Ovary (tissue), 9 donors: ENCODE data around the gene CCR6. TPM values are rescaled to one million over a fixed set of nuclear protein-coding genes. Genes with fewer than 3 reads are reported as not detected.
A peak's percentile ranks its signal among the peaks of the same experiment; 100 is the strongest.

ENCODE experiments used
- DNase-seq, 5 donors: peaks; one replicate each; pipeline ENCODE4 v3.0.0-alpha.2; 2019 to 2020
- H3K27ac ChIP-seq, 2 donors: fragments of 200-600 bp; one replicate each; pipeline versions ENCODE4 v1.5.1 to v1.8.0; 2019 to 2022
- H3K27me3 ChIP-seq: fragments of 200-600 bp; one replicate; pipeline ENCODE4 v1.8.0; 2022
- H3K36me3 ChIP-seq: fragments of 200-600 bp; sonication (generic); one replicate; pipeline ENCODE4 v1.5.1; 2019
- H3K4me1 ChIP-seq: one replicate; pipeline ENCODE4 v1.8.1; 2013; ENCODE audit warnings: mild to moderate bottlenecking, moderate library complexity; ENCODE audit not compliant: insufficient read depth
- H3K4me3 ChIP-seq: fragments of 200-600 bp; sonication (generic); one replicate; pipeline ENCODE4 v1.5.1; 2017
- H3K9me3 ChIP-seq, 2 donors: fragments of 200-600 bp in 1 of 2; sonication (generic) in 1 of 2; one replicate each; pipeline versions ENCODE4 v1.5.1 to v1.8.1; 2013 to 2019; ENCODE audit warnings: mild to moderate bottlenecking in 1 of 2, moderate library complexity in 1 of 2
- EP300 ChIP-seq: sonication (generic); formaldehyde crosslinking; IDR thresholded peaks from one replicate; pipeline ENCODE4 v1.6.1; 2017; ENCODE audit warnings: antibody characterized with exemption
- POLR2A ChIP-seq: fragments of 450-650 bp; IDR thresholded peaks from one replicate; pipeline ENCODE4 v1.6.1; 2017; ENCODE audit warnings: antibody characterized with exemption, mild to moderate bottlenecking, moderate library complexity
- WGBS, 3 donors: extraction: QIAGEN DNeasy Blood & Tissue Kit in 1 of 3; methylation state at CpG; one replicate each; pipeline versions ENCODE4 v1.1.5 to v1.1.7; 2013 to 2017; 5-methylcytosine and 5-hydroxymethylcytosine counted together
- intact Hi-C, 4 donors: fragments of 100-400 bp; cut with DNase I; formaldehyde crosslinking; loops; one replicate each; pipeline versions ENCODE4 v1.11.0 to v1.15.1; 2022 to 2023
- polyA plus RNA-seq, 2 donors: library from polyadenylated mRNA; stranded (reverse); fragments of 200-250 nt in 1 of 2; fragments of 350-450 nt in 1 of 2; fragmentation: Illumina TruSeq in 1 of 2; extraction: RNeasy Lipid Tissue Mini Kit (QIAGEN cat#74804) in 1 of 2; gene quantifications; one replicate each; pipeline ENCODE4 v1.2.3, GENCODE V29; 2013 to 2014
- total RNA-seq, 7 donors: library from RNA; depleted of rRNA in 2 of 7; stranded (reverse); fragments of >200 nt in 2 of 7; fragmentation: NEBNext Ultra II Directional in 3 of 7; extraction: Animal tissue kit (Norgen Biotek cat#: 25700) in 3 of 7; gene quantifications; one replicate each; pipeline versions ENCODE4 v1.1.0 to v1.2.4, GENCODE V29; 2016 to 2023
- TF ChIP-seq, protein P1 (sequence below), 3 donors: fragments of 450-650 bp in 2 of 3; fragments of 200-600 bp in 1 of 3; IDR thresholded peaks; one replicate each; pipeline versions ENCODE4 v1.5.1 to v1.8.0; 2016 to 2022; ENCODE audit warnings: antibody characterized with exemption in 3 of 3, mild to moderate bottlenecking in 1 of 3
- donor health status: DM: no; HTN: no; CAD: no; lungs with moderate emphysema.
- donor health status: DM: no; HTN: no; CAD: no.
- donor health status: Bipolar disorder and iron deficiency.
- donor health status: DM: yes; HTN: yes; CAD: no.
- donor health status: DM: no; HTN: no; CAD: no.
- donor health status: DM: yes; HTN: yes; CAD: no.

Gene CCR6
- total and polyA plus RNA-seq, 9 donors = 0.18 TPM; not detected in 8

DNA sequence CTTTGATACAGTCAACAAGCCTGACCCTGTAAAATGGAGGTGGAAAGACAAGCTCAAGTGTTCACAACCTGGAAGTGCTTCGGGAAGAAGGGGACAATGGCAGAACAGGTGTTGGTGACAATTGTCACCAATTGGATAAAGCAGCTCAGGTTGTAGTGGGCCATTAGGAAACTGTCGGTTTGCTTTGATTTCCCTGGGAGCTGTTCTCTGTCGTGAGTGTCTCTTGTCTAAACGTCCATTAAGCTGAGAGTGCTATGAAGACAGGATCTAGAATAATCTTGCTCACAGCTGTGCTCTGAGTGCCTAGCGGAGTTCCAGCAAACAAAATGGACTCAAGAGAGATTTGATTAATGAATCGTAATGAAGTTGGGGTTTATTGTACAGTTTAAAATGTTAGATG is 15.0 kb downstream of the CCR6 start:
- 46 to 60% (median 49%) methylated on average over 6 of the region's 6 CpGs for WGBS, 3 donors
- H3K4me3 ChIP-seq = no peak overlapping the region
- H3K27ac ChIP-seq = no peak overlapping the region
- no peaks in the 10 kb centered on the region for H3K4me1 ChIP-seq
- no peak for DNase-seq
- intact Hi-C loops = no loop called here
- no peaks in the 10 kb centered on the region for H3K9me3 ChIP-seq
- TF ChIP-seq POLR2A = no peak
- TF ChIP-seq EP300 = no peak
- no peaks in the 10 kb centered on the region for H3K27me3 ChIP-seq
- no peaks in the 10 kb centered on the region for H3K36me3 ChIP-seq

DNA sequence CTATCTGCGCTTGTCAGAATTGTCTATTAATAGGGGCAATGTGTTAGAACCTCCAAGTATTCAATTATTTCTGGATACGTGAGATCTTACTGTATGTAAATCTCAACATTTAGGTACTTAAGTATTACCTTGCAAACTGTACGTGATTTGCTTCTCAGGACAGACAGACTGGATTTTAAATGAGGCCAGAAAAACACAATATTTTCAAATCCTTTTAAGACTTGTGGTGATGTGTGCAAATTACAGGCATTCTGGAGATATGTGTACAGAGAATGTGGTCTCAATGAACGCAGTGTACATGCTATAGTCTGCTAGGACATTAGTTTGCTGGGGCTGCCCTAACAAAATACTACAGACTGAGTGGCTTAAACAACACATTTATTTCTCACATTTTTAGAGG is 16.9 kb downstream of the CCR6 start:
- TF ChIP-seq EP300 (no peak), POLR2A (no peak)
- TF ChIP-seq, protein P1, sequence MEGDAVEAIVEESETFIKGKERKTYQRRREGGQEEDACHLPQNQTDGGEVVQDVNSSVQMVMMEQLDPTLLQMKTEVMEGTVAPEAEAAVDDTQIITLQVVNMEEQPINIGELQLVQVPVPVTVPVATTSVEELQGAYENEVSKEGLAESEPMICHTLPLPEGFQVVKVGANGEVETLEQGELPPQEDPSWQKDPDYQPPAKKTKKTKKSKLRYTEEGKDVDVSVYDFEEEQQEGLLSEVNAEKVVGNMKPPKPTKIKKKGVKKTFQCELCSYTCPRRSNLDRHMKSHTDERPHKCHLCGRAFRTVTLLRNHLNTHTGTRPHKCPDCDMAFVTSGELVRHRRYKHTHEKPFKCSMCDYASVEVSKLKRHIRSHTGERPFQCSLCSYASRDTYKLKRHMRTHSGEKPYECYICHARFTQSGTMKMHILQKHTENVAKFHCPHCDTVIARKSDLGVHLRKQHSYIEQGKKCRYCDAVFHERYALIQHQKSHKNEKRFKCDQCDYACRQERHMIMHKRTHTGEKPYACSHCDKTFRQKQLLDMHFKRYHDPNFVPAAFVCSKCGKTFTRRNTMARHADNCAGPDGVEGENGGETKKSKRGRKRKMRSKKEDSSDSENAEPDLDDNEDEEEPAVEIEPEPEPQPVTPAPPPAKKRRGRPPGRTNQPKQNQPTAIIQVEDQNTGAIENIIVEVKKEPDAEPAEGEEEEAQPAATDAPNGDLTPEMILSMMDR (IDR thresholded peaks at IDR 0.05) = no peak
- Histone ChIP-seq H3K4me3 (no peak overlapping the region), H3K9me3 (no peaks in the 10 kb centered on the region), H3K27me3 (no peaks in the 10 kb centered on the region), H3K27ac (no peak overlapping the region), H3K4me1 (no peaks in the 10 kb centered on the region), H3K36me3 (no peaks in the 10 kb centered on the region)
- DNase-seq = no peak
- 93 to 95% (median 94%) methylated on average over 4 of the region's 4 CpGs for WGBS, 3 donors
- intact Hi-C loops = loop anchor here in 3 of 4 donors (5.0 to 10.0 kb wide), 3 partner anchors 142 to 365 kb away; partner anchors contain the start of gene CEP43 (in 2 of the 3)

DNA sequence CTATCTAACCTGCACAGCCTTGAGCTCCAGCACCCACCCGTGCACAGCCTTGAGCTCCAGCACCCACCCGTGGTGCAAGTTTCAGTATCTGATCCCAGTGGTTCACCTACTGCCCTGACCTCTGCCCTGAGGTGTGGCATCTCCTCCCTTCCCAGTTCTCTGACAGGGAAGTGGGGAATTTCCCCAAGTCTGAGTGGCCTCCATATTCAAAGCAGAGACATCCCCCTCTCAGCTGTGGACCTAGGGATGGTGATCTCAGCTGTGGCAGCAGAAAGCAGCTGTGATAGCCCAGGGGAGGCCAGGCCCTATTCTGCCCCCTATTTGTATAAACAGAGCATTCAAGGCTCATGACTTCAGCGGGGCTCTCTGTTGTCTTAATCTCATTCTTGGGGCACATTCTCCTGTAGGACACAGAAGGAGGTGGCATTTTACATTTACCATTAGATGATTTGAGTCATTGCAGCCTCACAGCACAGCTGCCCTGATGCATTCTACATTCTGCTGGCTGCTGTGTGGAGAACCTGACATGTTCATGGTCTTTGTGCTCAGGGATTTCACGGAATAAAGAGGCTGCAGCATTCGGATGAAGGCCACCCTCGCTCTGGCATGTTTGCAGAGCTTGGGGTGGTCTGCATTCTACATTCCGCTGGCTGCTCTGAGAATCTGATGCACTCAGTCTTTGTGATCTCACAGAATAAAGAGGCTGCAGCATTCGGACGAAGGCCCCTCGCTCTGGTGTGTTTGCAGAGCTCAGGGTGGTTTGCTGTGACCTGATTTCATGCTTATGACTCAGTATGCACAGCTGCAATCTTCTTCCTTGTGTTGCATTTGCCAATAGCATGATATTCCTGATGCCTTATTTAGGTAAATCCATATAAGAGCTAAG is 17.9 kb downstream of the CCR6 start:
- intact Hi-C loops = loop anchor here in 3 of 4 donors (5.0 to 10.0 kb wide), 3 partner anchors 144 to 366 kb away; partner anchors contain the start of gene CEP43 (in 2 of the 3)

DNA sequence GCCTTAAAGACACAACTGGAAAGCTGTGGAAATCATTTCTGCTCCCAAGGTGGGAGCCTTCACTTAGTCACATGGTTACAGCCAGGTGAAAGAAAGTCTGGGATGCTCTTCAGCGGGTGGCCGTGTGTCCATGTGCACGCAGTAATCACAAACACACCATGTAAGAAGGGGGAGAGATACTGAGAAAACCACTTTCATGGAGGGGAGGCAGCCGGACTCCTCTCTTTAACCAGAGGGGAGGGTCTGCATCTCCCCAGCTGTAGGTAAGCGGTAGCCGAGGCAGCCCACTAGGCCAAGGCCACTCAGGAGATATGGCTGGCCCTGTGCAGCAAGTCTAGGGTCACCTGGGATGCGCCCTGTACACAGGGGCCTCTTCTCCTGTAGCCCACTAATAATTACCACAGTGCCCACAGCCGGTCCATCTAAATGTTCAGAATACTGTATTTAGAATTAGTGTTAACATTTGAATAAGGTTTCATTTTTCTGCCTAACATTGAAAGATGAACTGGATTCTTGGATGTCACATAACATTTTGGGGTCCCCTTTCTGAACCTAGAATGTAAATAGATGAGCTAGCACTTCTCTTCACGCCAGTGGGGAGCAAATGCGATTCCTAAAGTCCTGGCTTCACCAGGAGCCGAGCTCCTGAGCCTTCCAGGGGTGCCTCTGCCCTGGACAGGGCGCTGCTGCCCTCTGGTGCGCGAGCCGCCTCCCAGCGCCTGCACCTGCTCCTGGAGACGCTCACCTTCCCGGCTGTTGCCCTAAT is 19.0 kb downstream of the CCR6 start:
- H3K27ac ChIP-seq = no peak overlapping the region
- H3K4me1 ChIP-seq = no peaks in the 10 kb centered on the region
- H3K4me3 ChIP-seq = no peak overlapping the region
- no peaks in the 10 kb centered on the region for H3K36me3 ChIP-seq
- TF ChIP-seq, protein P1 (IDR thresholded peaks at IDR 0.05) = peak; percentile 22 to 71 (median 65)
- TF ChIP-seq EP300 = no peak
- no peak for TF ChIP-seq POLR2A
- no peaks in the 10 kb centered on the region for H3K9me3 ChIP-seq
- intact Hi-C loops = loop anchor here in 3 of 4 donors (5.0 to 10.0 kb wide), 3 partner anchors 145 to 367 kb away; partner anchors contain the start of gene CEP43 (in 2 of the 3)
- peak; percentile 30 to 74 (median 54) for DNase-seq
- WGBS, 3 donors = 38 to 40% (median 39%) methylated on average over 18 of the region's 18 CpGs
- H3K27me3 ChIP-seq = no peaks in the 10 kb centered on the region

More for the DNA sequence above, 17.9 kb downstream of the CCR6 start:
- Histone ChIP-seq H3K9me3 (no peaks in the 10 kb centered on the region), H3K27ac (no peak overlapping the region), H3K4me1 (no peaks in the 10 kb centered on the region), H3K36me3 (no peaks in the 10 kb centered on the region), H3K27me3 (no peaks in the 10 kb centered on the region), H3K4me3 (no peak overlapping the region)
- 54 to 70% (median 68%) methylated on average over 10 of the region's 10 CpGs for WGBS, 3 donors
- no peak for TF ChIP-seq EP300
- no peak for DNase-seq

DNA sequence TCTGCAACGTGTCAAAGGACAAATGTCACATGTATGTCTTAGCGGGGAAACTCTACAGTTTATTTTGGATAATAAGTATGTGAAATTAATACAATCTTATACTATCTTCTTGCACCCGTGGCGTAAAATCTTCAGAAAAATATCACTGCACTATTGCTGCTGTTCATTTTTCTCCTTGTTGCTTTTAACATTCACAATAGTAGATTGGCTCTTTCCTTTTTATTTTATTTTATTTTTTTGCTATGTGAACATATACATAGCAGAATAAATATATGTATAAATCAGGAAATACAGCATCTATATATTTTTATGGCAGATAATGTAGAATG is 19.5 kb downstream of the CCR6 start:
- no peaks in the 10 kb centered on the region for H3K36me3 ChIP-seq
- no peaks in the 10 kb centered on the region for H3K4me1 ChIP-seq
- no peak overlapping the region for H3K4me3 ChIP-seq
- 13 to 19% (median 16%) methylated on average over 4 of the region's 4 CpGs for WGBS, 3 donors
- intact Hi-C loops = loop anchor here in 3 of 4 donors (5.0 to 10.0 kb wide), 3 partner anchors 145 to 368 kb away; partner anchors contain the start of gene CEP43 (in 2 of the 3)
- H3K27me3 ChIP-seq = no peaks in the 10 kb centered on the region
- no peak for DNase-seq
- no peaks in the 10 kb centered on the region for H3K9me3 ChIP-seq
- H3K27ac ChIP-seq = no peak overlapping the region
- TF ChIP-seq EP300 (no peak), POLR2A (no peak)
- TF ChIP-seq, protein P1 (IDR thresholded peaks at IDR 0.05) = no peak
